ENCODE measurements around the gene SIRT4. TPM values are rescaled to one million over a fixed set of nuclear protein-coding genes. Genes with fewer than 3 reads are reported as not detected.
"Not testable (repeated sequence)": the region's sequence is repeated elsewhere in the genome, so short reads cannot be mapped to it uniquely, and the experiment has no call there.

Gene SIRT4
- total RNA-seq = under 1 TPM; 0.69 to 0.71 TPM
- long read RNA-seq, donor 1 = 0 reads
- long read RNA-seq, donor 2 = 0 reads

GRCh38 chr12:120301962-120302815 lies at the start of gene SIRT4:
TSS of gene SIRT4 (plus strand) at chr12:120302321. CDS start at chr12:120303562, 1,241 bp downstream.
- intact Hi-C loops (cut with DNase I) = no loop called here
- DNase-seq (ENCODE audit: low spot score) = peak; percentile 95

GRCh38 chr12:120253313-120253712 lies 48.8 kb upstream of the SIRT4 start:
- DNase-seq (ENCODE audit: low spot score); intact Hi-C loops (cut with DNase I): not testable (repeated sequence)

GRCh38 chr12:120254809-120255208 lies 47.3 kb upstream of the SIRT4 start:
- intact Hi-C loops (cut with DNase I) = no loop called here
- no peak for DNase-seq (ENCODE audit: low spot score)

- intact Hi-C loops (cut with DNase I) = no loop called here
- DNase-seq (ENCODE audit: low spot score) = no peak
Observed at GRCh38 chr12:120257041-120257821, 44.9 kb upstream of the SIRT4 start.

GRCh38 chr12:120258323-120258896 lies 43.7 kb upstream of the SIRT4 start:
- DNase-seq (ENCODE audit: low spot score) = no peak
- intact Hi-C loops (cut with DNase I) = no loop called here

GRCh38 chr12:120259418-120260202 lies 42.5 kb upstream of the SIRT4 start:
- DNase-seq (ENCODE audit: low spot score) = no peak
- intact Hi-C loops (cut with DNase I) = no loop called here

- DNase-seq (ENCODE audit: low spot score) = no peak
- intact Hi-C loops (cut with DNase I) = no loop called here
Observed at GRCh38 chr12:120260607-120261006, 41.5 kb upstream of the SIRT4 start.

GRCh38 chr12:120261951-120262851 lies 39.9 kb upstream of the SIRT4 start:
- intact Hi-C loops (cut with DNase I) = no loop called here
- DNase-seq (ENCODE audit: low spot score) = no peak

- intact Hi-C loops (cut with DNase I) = no loop called here
- peak; percentile 83 for DNase-seq (ENCODE audit: low spot score)
Observed at GRCh38 chr12:120262852-120263747, 39.0 kb upstream of the SIRT4 start.

- intact Hi-C loops (cut with DNase I) = loop anchor here in 1 of 2 donors (2.0 kb wide), 1 partner anchor 35 kb away; no protein-coding TSS in a partner anchor
- DNase-seq (ENCODE audit: low spot score) = no peak
Observed at GRCh38 chr12:120263748-120264085, 38.4 kb upstream of the SIRT4 start.

GRCh38 chr12:120264086-120264903 lies 37.8 kb upstream of the SIRT4 start:
- DNase-seq (ENCODE audit: low spot score) = no peak
- intact Hi-C loops (cut with DNase I) = loop anchor here in 1 of 2 donors (2.0 kb wide), 1 partner anchor 35 kb away; no protein-coding TSS in a partner anchor

- no peak for DNase-seq (ENCODE audit: low spot score)
- intact Hi-C loops (cut with DNase I) = loop anchor here (2.0 to 5.0 kb wide), 2 partner anchors 36 to 38 kb away; no protein-coding TSS in a partner anchor
Observed at GRCh38 chr12:120264904-120265472, 37.1 kb upstream of the SIRT4 start.

- peak; percentile 97 for DNase-seq (ENCODE audit: low spot score)
- intact Hi-C loops (cut with DNase I) = loop anchor here (2.0 to 5.0 kb wide), 2 partner anchors 37 to 38 kb away; no protein-coding TSS in a partner anchor
Observed at GRCh38 chr12:120265473-120266179, 36.5 kb upstream of the SIRT4 start, which contains the start of gene PXN. TSS of gene PXN (minus strand) at chr12:120265730. CDS start at chr12:120265629, 101 bp downstream.

- no peak for DNase-seq (ENCODE audit: low spot score)
- intact Hi-C loops (cut with DNase I) = loop anchor here in 1 of 2 donors (5.0 kb wide), 1 partner anchor 39 kb away; no protein-coding TSS in a partner anchor
Observed at GRCh38 chr12:120266180-120266870, 35.8 kb upstream of the SIRT4 start.

All from posterior vena cava (tissue), 2 donors.